Effector memory CD4-positive, alpha-beta T cell (primary cell): ENCODE data around the gene GSTA4.
"Not testable (repeated sequence)": the region's sequence is repeated elsewhere in the genome, so short reads cannot be mapped to it uniquely, and the experiment has no call there.

Source experiments
- DNase-seq, 3 donors: peaks; one replicate each; pipeline ENCODE4 v3.0.0-alpha.2; 2020
- H3K27ac ChIP-seq: 2 replicates; pipeline ENCODE4 v1.7.0; 2013; ENCODE audit warnings: mild to moderate bottlenecking, low read length, moderate library complexity; ENCODE audit not compliant: insufficient read depth, poor library complexity, severe bottlenecking
- H3K27me3 ChIP-seq: replicated peaks from 2 replicates; pipeline ENCODE4 v1.7.0; 2013; ENCODE audit warnings: mild to moderate bottlenecking, low read length; ENCODE audit not compliant: insufficient read depth, control insufficient read depth, poor library complexity, severe bottlenecking
- H3K36me3 ChIP-seq: 2 replicates; pipeline ENCODE4 v1.7.0; 2013; ENCODE audit warnings: mild to moderate bottlenecking, low read length, moderate library complexity; ENCODE audit not compliant: control insufficient read depth, insufficient read depth
- H3K4me1 ChIP-seq: 2 replicates; pipeline ENCODE4 v1.7.0; 2013; ENCODE audit warnings: low read length, mild to moderate bottlenecking; ENCODE audit not compliant: control insufficient read depth, insufficient read depth, poor library complexity, severe bottlenecking
- H3K4me3 ChIP-seq: 2 replicates; pipeline ENCODE4 v1.7.0; 2013; ENCODE audit warnings: low read length, low read depth, mild to moderate bottlenecking; ENCODE audit not compliant: insufficient read depth, poor library complexity, severe bottlenecking
- H3K9me3 ChIP-seq: 2 replicates; pipeline ENCODE4 v1.7.0; 2013; ENCODE audit warnings: mild to moderate bottlenecking, low read length, moderate library complexity; ENCODE audit not compliant: control insufficient read depth

The GSTA4 gene

DNA sequence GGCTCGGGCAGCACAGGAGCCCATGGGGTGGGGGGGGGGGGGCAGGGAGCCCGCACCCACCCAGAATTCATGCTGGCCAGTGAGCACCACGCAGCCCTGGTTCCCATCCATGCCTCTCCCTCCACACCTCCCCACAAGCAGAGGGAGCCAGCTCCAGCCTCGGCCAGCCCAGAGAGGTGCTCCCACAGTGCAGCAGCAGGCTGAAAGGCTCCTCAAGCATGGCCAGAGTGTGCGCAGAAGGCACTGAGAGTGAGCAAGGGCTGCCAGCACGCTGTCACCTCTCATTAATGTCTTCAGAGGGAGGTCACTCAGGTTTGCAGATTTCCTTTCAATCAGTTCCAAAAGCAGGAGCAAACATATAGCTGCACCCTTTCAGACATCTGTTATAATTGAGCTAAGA is 32.4 kb downstream of the GSTA4 start:
- H3K27me3 ChIP-seq: no peaks in the 10 kb centered on the region
- no peaks in the 10 kb centered on the region for H3K9me3 ChIP-seq
- no peaks in the 10 kb centered on the region for H3K36me3 ChIP-seq
- H3K4me1 ChIP-seq: no peaks in the 10 kb centered on the region
- no peak overlapping the region for H3K4me3 ChIP-seq
- no peak overlapping the region for H3K27ac ChIP-seq
- no peak for DNase-seq

DNA sequence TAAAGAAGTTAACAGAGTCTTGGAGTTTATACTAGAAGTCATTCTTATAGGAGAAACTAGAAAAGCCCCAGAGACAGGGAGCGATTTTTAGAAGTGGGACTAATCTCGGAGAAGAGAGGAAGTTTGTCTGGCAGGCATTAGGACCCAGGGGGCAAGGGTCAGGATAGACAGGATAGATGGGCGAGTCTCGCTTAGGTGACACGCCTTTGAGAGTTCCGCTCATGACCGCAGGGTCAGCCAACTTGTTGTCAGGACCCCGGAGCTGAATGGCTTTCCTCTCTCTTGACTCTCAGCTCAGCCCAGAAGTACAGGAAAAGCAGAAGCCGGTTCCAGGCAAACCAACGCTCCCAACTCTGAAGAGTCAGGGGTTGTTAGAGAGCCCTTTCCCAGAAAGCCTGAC is 34.1 kb downstream of the GSTA4 start:
- H3K4me1 ChIP-seq, H3K27ac ChIP-seq, DNase-seq, H3K36me3 ChIP-seq, H3K27me3 ChIP-seq, H3K4me3 ChIP-seq, H3K9me3 ChIP-seq: not testable (repeated sequence)

- not testable (repeated sequence) for DNase-seq, H3K9me3 ChIP-seq, H3K27ac ChIP-seq, H3K27me3 ChIP-seq, H3K4me3 ChIP-seq, H3K4me1 ChIP-seq, H3K36me3 ChIP-seq
Measured at GRCh38 chr6:52960211-52960610, 34.9 kb downstream of the GSTA4 start.

DNA sequence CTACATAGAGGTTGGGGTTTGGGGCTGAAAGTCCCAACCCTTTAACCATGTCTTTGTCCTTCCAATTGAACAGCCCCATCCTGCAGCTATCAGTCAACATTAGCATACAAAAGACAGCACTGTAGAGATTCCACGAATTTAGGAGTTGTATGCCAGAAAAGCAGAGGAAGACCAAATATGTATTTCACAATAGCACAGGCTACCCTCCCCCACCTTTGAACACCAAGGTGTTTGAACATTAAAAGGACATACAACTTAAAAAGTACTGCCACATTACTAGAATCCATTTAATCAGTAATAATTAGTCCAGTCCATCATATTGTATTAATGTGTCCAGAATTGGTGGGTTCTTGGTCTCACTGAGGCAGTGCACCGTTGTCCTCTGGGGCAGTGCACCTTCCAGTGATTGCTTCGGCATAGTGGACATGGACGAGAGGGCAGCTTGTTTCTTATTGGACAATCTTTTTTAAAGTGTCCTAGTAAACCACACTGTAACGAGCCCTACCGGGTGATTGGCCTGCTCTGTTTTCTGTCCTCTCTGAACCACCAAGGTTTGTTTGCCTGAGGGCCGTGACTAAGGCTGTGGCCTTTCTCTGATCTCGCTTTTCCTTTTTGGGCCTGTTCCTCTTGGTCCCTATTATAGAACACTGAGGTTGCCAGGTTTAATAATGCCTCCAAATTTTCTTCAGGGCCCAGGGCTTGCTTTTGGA is 36.4 kb downstream of the GSTA4 start:
- no peaks in the 10 kb centered on the region for H3K36me3 ChIP-seq
- DNase-seq: no peak

GRCh38 chr6:52955871-52956270 is 39.2 kb downstream of the GSTA4 start:
- Histone ChIP-seq H3K27me3 (no peaks in the 10 kb centered on the region), H3K4me1 (no peaks in the 10 kb centered on the region), H3K36me3 (no peaks in the 10 kb centered on the region), H3K4me3 (no peak overlapping the region), H3K27ac (no peak overlapping the region), H3K9me3 (no peaks in the 10 kb centered on the region)
- DNase-seq: no peak

More for the DNA sequence above, 36.4 kb downstream of the GSTA4 start:
- H3K27me3 ChIP-seq: no peaks in the 10 kb centered on the region
- H3K9me3 ChIP-seq: no peaks in the 10 kb centered on the region
- no peak overlapping the region for H3K4me3 ChIP-seq
- no peak overlapping the region for H3K27ac ChIP-seq
- no peaks in the 10 kb centered on the region for H3K4me1 ChIP-seq

DNA sequence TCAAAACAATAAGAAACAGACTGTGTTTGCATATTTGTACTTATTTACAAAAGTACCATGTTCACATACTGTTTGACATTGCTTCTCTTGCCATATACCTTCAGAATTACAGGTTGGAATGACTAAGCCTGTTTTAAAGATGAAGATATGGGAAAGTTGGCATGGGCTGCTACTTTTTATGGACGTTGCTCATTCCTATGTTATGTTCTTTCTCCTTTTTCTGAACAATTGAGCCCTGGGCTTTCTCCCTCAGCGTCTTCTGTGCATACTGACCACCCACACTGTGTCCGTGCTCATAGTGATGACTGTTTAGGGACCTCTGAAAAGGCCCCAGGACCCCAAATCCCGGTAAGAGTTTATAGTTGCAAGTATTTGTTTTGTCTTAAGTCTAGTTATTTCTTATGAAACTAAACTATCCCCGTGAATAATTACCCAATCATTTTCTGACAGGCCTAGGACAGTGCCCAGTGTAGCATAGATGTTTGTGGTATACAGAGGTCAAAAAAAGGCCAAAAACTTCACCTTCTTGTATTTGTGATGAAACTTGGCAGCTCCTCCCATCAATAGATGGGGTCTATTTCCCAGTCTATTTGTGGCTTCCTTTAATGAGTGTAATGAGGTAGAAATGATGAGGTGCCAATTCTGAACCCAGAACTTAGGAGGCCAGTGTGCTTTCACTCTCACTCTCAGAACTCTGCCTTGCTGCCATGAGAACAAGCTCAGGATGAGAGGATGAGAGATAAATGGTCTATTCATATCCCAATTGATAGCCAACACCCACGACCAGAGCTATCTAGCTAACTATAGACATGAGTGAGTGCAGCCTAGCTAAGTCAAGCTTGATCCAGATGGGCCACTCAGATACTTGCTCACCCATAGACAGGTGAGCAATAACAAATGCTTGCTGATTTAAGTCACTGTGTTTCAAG is 40.9 kb downstream of the GSTA4 start:
- no peak for DNase-seq

DNA sequence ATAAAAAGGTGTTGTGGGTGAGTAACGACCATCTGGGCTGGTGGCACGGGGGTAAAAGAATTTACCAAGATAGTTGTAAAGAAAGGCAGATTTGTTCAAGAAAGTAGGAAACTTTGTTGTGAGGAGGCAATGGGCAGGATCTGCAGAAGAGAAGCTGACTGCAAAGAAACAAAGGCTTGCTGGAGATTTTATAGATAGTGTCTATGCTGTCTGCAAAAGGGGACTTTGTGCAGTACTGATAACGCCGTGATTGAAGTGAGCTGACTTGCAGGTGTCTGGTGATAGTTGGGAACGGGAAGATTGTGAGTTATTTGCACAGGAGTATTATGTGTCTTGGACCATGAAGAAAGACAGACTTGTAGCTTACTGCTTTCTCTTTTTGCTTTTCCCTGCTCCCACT is 48.8 kb downstream of the GSTA4 start:
- Histone ChIP-seq H3K27me3 (no peaks in the 10 kb centered on the region), H3K36me3 (no peaks in the 10 kb centered on the region), H3K4me1 (no peaks in the 10 kb centered on the region), H3K4me3 (no peak overlapping the region), H3K9me3 (no peaks in the 10 kb centered on the region), H3K27ac (no peak overlapping the region)
- DNase-seq: no peak

More for the DNA sequence above, 40.9 kb downstream of the GSTA4 start:
- H3K9me3 ChIP-seq: no peaks in the 10 kb centered on the region
- H3K27ac ChIP-seq: no peak overlapping the region
- no peaks in the 10 kb centered on the region for H3K27me3 ChIP-seq
- no peak overlapping the region for H3K4me3 ChIP-seq
- H3K4me1 ChIP-seq: no peaks in the 10 kb centered on the region
- H3K36me3 ChIP-seq: no peaks in the 10 kb centered on the region

GRCh38 chr6:52942821-52943220 is 52.3 kb downstream of the GSTA4 start:
- H3K9me3 ChIP-seq, H3K4me1 ChIP-seq, H3K27ac ChIP-seq, DNase-seq, H3K4me3 ChIP-seq, H3K27me3 ChIP-seq, H3K36me3 ChIP-seq: not testable (repeated sequence)

- H3K27me3 ChIP-seq: no peaks in the 10 kb centered on the region
Measured at GRCh38 chr6:52942221-52942620, 52.9 kb downstream of the GSTA4 start.

GRCh38 chr6:52937908-52938307 is 57.2 kb downstream of the GSTA4 start:
- no peaks in the 10 kb centered on the region for H3K9me3 ChIP-seq
- no peak for DNase-seq
- no peak overlapping the region for H3K27ac ChIP-seq
- no peak overlapping the region for H3K4me3 ChIP-seq
- H3K4me1 ChIP-seq: no peaks in the 10 kb centered on the region
- H3K36me3 ChIP-seq: no peaks in the 10 kb centered on the region
- no peaks in the 10 kb centered on the region for H3K27me3 ChIP-seq

More at GRCh38 chr6:52942221-52942620, 52.9 kb downstream of the GSTA4 start:
- Histone ChIP-seq H3K4me3 (no peak overlapping the region), H3K36me3 (no peaks in the 10 kb centered on the region), H3K27ac (no peak overlapping the region), H3K9me3 (no peaks in the 10 kb centered on the region), H3K4me1 (no peaks in the 10 kb centered on the region)
- no peak for DNase-seq
